GM23248 (cell line): ENCODE data around the gene CADPS. TPM values are rescaled to one million over a fixed set of nuclear protein-coding genes. Genes with fewer than 3 reads are reported as not detected.
A peak's percentile ranks its signal among the peaks of the same experiment; 100 is the strongest.

Experiments used
- DNase-seq: peaks from one replicate; pipeline ENCODE4 v3.0.0-alpha.2; 2015
- H2AFZ ChIP-seq: fragments of 200-600 bp; sonication (generic); 2 replicates; pipeline ENCODE4 v1.6.1; 2016; ENCODE audit warnings: antibody characterized with exemption
- H3F3A ChIP-seq: fragments of 200-600 bp; sonication (generic); 2 replicates; pipeline ENCODE4 v1.6.1; 2016; ENCODE audit warnings: mild to moderate bottlenecking, antibody characterized with exemption, mixed run types; ENCODE audit not compliant: insufficient read depth
- H3K27ac ChIP-seq: fragments of 200-600 bp; sonication (generic); 2 replicates; pipeline ENCODE4 v1.5.1; 2016; ENCODE audit warnings: mild to moderate bottlenecking
- H3K27me3 ChIP-seq: fragments of 200-600 bp; sonication (generic); replicated peaks from 2 replicates; pipeline ENCODE4 v1.6.1; 2016; ENCODE audit warnings: mild to moderate bottlenecking; ENCODE audit not compliant: insufficient read depth
- H3K36me3 ChIP-seq: fragments of 200-600 bp; sonication (generic); 2 replicates; pipeline ENCODE4 v1.6.1; 2016; ENCODE audit warnings: low read depth, mild to moderate bottlenecking
- H3K4me1 ChIP-seq: fragments of 200-600 bp; sonication (generic); 2 replicates; pipeline ENCODE4 v1.6.1; 2016; ENCODE audit warnings: mild to moderate bottlenecking; ENCODE audit not compliant: insufficient read depth
- H3K4me2 ChIP-seq: fragments of 200-600 bp; sonication (generic); one replicate; pipeline ENCODE4 v1.6.1; 2016; ENCODE audit warnings: mild to moderate bottlenecking; ENCODE audit not compliant: unreplicated experiment
- H3K4me3 ChIP-seq: fragments of 200-600 bp; sonication (generic); 2 replicates; pipeline ENCODE4 v1.5.1; 2016; ENCODE audit warnings: mild to moderate bottlenecking
- H3K79me2 ChIP-seq: fragments of 200-600 bp; sonication (generic); 2 replicates; pipeline ENCODE4 v1.6.1; 2016; ENCODE audit warnings: mild to moderate bottlenecking; ENCODE audit not compliant: insufficient read depth
- H3K9ac ChIP-seq: fragments of 200-600 bp; sonication (generic); 2 replicates; pipeline ENCODE4 v1.6.1; 2016; ENCODE audit warnings: mild to moderate bottlenecking
- H3K9me2 ChIP-seq: fragments of 200-600 bp; sonication (generic); 2 replicates; pipeline ENCODE4 v1.6.1; 2016; ENCODE audit warnings: mixed run types, mild to moderate bottlenecking, moderate library complexity; ENCODE audit not compliant: insufficient read depth
- H3K9me3 ChIP-seq: fragments of 200-600 bp; sonication (generic); one replicate; pipeline ENCODE4 v1.6.1; 2017; ENCODE audit warnings: low read depth
- H4K20me1 ChIP-seq: fragments of 200-600 bp; sonication (generic); 2 replicates; pipeline ENCODE4 v1.6.0; 2016; ENCODE audit not compliant: insufficient read depth
- EZH2 ChIP-seq: fragments of 200-600 bp; sonication (generic); IDR thresholded peaks from 2 replicates; pipeline ENCODE4 v1.6.1; 2018; ENCODE audit warnings: antibody characterized with exemption, mild to moderate bottlenecking; ENCODE audit not compliant: insufficient read depth, poor library complexity, severe bottlenecking
- EZH2phosphoT487 ChIP-seq: fragments of 200-600 bp; sonication (generic); IDR thresholded peaks from 2 replicates; pipeline ENCODE4 v1.6.1; 2018; ENCODE audit warnings: antibody characterized with exemption, moderate library complexity, mild to moderate bottlenecking, low read depth; ENCODE audit not compliant: insufficient read depth
- WGBS, 2 experiments: methylation state at CpG; one replicate each; pipeline ENCODE4 v1.1.6; 2015 to 2017; ENCODE audit warnings: low lambda C conversion rate in 2 of 2, low coverage in 1 of 2; ENCODE audit errors: missing lambda C conversion rate in 2 of 2; 5-methylcytosine and 5-hydroxymethylcytosine counted together
- in situ Hi-C: fragments of 300-500 bp; cut with MboI; formaldehyde crosslinking; loops from 2 replicates; pipeline ENCODE4 v1.15.0; 2020
- polyA plus RNA-seq: library from polyadenylated mRNA; unstranded; fragments of >200 nt; fragmentation: Nextera tagmentation; extraction: Ambion mirVana; gene quantifications from 2 replicates; pipeline ENCODE4 v1.2.1, GENCODE V29; 2016
- total RNA-seq: library from RNA; depleted of rRNA; stranded (reverse); fragments of >200 nt; shearing (Covaris generic); gene quantifications from 2 replicates; pipeline ENCODE4 v1.2.3, GENCODE V29; 2014

The CADPS gene
- total and polyA plus RNA-seq, 2 experiments from 2014 or later, result 3.0 to 4.1 TPM

DNA sequence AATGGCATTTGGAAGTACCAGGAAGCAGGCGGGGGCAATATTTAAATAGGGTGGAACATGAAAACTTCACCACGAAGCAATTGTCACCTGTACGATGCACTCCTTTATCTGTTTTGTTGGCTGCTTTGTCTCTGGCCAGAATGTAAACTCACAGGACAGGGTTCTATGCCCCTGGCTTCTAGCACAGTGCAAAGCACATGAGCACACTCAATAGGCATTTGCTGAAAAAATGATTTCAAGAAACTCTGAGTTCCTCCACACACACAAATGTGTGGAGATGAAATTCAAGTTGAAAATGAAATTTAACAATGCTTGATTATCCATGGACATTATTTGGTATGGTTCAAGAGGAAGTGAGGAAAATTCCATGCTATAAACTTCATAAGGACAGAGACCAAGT, 272.2 kb downstream of the CADPS start:
- no peaks in the 10 kb centered on the region for H3K9me2 ChIP-seq
- H3K27ac ChIP-seq, result peak overlapping the region; percentile 99
- H3F3A ChIP-seq, result peaks cover 56% of the 10 kb centered on the region
- H3K79me2 ChIP-seq, result no peaks in the 10 kb centered on the region
- no peak overlapping the region for H2AFZ ChIP-seq
- no peak overlapping the region for H3K4me3 ChIP-seq
- H3K4me1 ChIP-seq, result peaks cover 63% of the 10 kb centered on the region
- 94 to 95% methylated on average over 3 of the region's 3 CpGs for WGBS, 2 experiments
- peak overlapping the region; percentile 93 for H3K4me2 ChIP-seq
- TF ChIP-seq EZH2phosphoT487, result no peak
- no peak for TF ChIP-seq EZH2
- H3K9me3 ChIP-seq, result no peaks in the 10 kb centered on the region
- no peaks in the 10 kb centered on the region for H4K20me1 ChIP-seq
- H3K36me3 ChIP-seq, result no peaks in the 10 kb centered on the region
- peak; percentile 47 for DNase-seq
- H3K9ac ChIP-seq, result peak overlapping the region; percentile 90
- in situ Hi-C loops, result loop anchor here (25.0 kb wide), 1 partner anchor 1209 kb away; the partner anchor contains the start of gene C3orf49
- H3K27me3 ChIP-seq, result no peaks in the 10 kb centered on the region

GRCh38 chr3:62602129-62602770, 273.0 kb downstream of the CADPS start:
- Histone ChIP-seq H3K9me2 (no peaks in the 10 kb centered on the region), H3K9me3 (no peaks in the 10 kb centered on the region), H2AFZ (no peak overlapping the region), H3K9ac (no peak overlapping the region), H3K4me1 (peaks cover 56% of the 10 kb centered on the region), H4K20me1 (no peaks in the 10 kb centered on the region), H3F3A (peaks cover 55% of the 10 kb centered on the region), H3K4me3 (no peak overlapping the region), H3K27ac (peak overlapping the region; percentile 99), H3K79me2 (no peaks in the 10 kb centered on the region), H3K4me2 (no peak overlapping the region), H3K36me3 (no peaks in the 10 kb centered on the region), H3K27me3 (no peaks in the 10 kb centered on the region)
- WGBS, 2 experiments, result 79 to 80% methylated on average over 10 of the region's 10 CpGs
- TF ChIP-seq EZH2 (no peak), EZH2phosphoT487 (no peak)
- in situ Hi-C loops, result loop anchor here (25.0 kb wide), 1 partner anchor 1210 kb away; the partner anchor contains the start of gene C3orf49
- DNase-seq, result no peak

DNA sequence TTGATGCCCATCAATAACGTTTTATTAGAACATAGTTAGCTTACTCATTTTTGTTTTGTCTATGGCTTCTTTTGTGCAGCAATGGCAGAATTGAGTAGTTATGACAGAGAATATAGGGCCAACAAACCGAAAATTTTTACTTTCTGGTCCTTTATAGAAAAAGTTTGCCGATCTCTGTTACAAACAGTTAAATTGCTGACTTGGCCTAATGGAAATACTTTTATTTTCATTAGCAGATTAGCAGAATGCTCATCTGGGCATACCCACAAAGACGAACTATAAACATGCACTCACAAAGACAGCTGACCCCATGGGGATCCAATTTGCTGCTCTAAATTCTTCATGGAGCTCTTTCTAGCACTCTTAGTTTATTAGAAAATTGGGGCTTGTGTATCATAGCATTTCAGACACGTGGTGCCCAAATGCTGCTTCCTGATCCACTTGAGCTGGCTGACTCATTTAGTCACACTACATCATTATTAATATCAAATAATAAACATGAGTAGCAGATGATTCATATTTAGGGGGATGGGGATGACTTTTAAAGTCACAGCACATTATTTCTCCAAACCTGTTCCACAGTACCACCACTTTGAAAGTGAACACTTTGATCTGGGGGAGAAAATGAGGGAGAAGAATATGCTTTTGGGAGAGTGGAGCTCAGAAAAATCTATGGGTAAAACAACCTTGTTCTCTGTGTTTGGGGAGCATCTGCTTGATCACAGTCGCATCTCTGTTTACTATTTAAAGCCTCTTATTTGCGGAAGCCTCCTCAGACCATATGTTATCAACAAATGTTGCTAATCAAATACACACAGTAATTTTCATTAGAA, 273.8 kb downstream of the CADPS start:
- in situ Hi-C loops, result loop anchor here (25.0 kb wide), 1 partner anchor 1211 kb away; the partner anchor contains the start of gene C3orf49
- H4K20me1 ChIP-seq, result no peaks in the 10 kb centered on the region
- no peak for TF ChIP-seq EZH2
- no peak for TF ChIP-seq EZH2phosphoT487
- peak overlapping the region; percentile 54 for H3K27ac ChIP-seq
- no peaks in the 10 kb centered on the region for H3K9me2 ChIP-seq
- H3K9me3 ChIP-seq, result no peaks in the 10 kb centered on the region
- peak overlapping the region; percentile 50 for H2AFZ ChIP-seq
- peak overlapping the region; percentile 63 for H3K4me2 ChIP-seq
- H3K36me3 ChIP-seq, result no peaks in the 10 kb centered on the region
- H3K79me2 ChIP-seq, result no peaks in the 10 kb centered on the region
- H3K9ac ChIP-seq, result peak overlapping the region; percentile 42; the same call in 1 of the 2 replicates
- peaks cover 51% of the 10 kb centered on the region for H3K4me1 ChIP-seq
- no peaks in the 10 kb centered on the region for H3K27me3 ChIP-seq
- peak overlapping the region; percentile 42 for H3K4me3 ChIP-seq
- DNase-seq, result peak; percentile 89
- H3F3A ChIP-seq, result peaks cover 50% of the 10 kb centered on the region
- 12 to 14% methylated on average over 7 of the region's 7 CpGs for WGBS, 2 experiments

DNA sequence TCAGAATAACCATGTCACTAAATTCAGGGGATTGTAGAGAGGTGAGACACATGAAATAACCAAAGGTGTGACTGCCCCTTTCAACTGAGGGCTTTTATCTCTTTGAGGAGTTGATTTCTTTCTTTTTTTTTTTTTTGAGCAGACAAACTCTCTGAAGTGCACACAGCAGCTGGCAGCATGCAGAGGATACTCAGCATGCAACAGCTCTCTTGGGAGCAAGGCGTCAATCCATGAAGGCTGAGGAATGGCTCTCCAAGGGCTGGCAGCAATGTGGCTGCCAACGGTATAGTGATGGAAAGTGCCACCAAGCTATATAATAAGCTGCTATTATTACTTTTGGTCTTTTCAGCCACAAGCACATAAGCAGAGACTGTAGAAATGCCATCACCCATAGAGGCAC, 275.2 kb downstream of the CADPS start:
- Histone ChIP-seq H3K36me3 (no peaks in the 10 kb centered on the region), H3F3A (peaks cover 38% of the 10 kb centered on the region), H3K9me3 (no peaks in the 10 kb centered on the region), H3K9ac (no peak overlapping the region), H3K9me2 (no peaks in the 10 kb centered on the region), H3K4me2 (no peak overlapping the region), H3K27ac (no peak overlapping the region), H4K20me1 (no peaks in the 10 kb centered on the region), H2AFZ (no peak overlapping the region), H3K4me1 (peaks cover 40% of the 10 kb centered on the region), H3K27me3 (no peaks in the 10 kb centered on the region), H3K4me3 (no peak overlapping the region), H3K79me2 (no peaks in the 10 kb centered on the region)
- in situ Hi-C loops, result loop anchor here (25.0 kb wide), 1 partner anchor 1212 kb away; the partner anchor contains the start of gene C3orf49
- WGBS, 2 experiments, result 75 to 77% methylated on average over 2 of the region's 2 CpGs
- TF ChIP-seq EZH2 (no peak), EZH2phosphoT487 (no peak)
- no peak for DNase-seq
